ENCODE results near the gene CAB39.
A peak's percentile ranks its signal among the peaks of the same experiment; 100 is the strongest.

Gene CAB39

DNA sequence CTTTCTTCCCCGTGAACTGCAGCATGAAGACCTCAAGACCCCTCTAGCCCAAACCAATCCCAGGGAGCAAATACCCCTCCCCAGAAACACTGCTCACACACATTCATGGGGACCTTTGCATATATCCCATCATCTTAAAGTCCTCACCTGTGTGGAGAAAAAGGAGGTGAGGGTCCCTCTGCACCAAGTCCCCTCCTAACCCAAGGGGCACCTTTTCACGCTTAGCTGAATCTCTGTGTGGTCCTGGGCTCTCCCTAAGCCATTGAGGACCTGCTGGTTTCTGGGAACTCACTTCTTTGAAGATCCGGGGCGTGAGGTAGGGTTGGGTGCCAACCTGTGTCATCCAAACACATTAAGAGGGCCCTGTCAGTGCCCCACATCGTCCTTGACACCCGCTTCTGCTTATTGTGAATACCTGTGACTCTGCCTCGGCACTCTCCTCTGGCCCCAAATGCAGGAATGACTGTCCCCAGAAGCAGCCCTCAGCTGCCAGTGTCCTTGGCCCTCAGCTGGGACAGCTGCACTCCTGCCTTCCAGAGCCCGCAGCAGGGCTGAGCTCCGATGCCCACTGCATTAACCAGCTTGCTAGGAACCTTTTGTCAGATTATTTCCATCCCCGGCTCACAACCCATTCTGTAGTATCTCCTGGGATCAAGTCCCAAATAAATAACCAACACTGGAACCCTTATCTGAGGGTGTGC, 110.8 kb downstream of the CAB39 start:
- Histone ChIP-seq H2BK120ac (ENCODE audit: low read depth, low read length) (no peak overlapping the region), H2AK5ac (ENCODE audit: low read length) (no peak overlapping the region), H3K4ac (ENCODE audit: low read depth, low read length) (no peak overlapping the region), H3K27ac (ENCODE audit: low read depth, low read length) (no peak overlapping the region), H3K4me3 (ENCODE audit: low read length) (no peak overlapping the region), H3K56ac (ENCODE audit: low read length) (no peak overlapping the region), H3K79me1 (ENCODE audit: low read length) (no peaks in the 10 kb centered on the region), H3K9ac (ENCODE audit: low read length) (no peak overlapping the region), H3K18ac (ENCODE audit: low read length) (no peak overlapping the region), H4K5ac (ENCODE audit: low read length) (no peak overlapping the region), H2BK15ac (replicated peaks; ENCODE audit: low read depth) (no peak overlapping the region), H3K79me2 (ENCODE audit: control insufficient read depth, insufficient read depth, low read length) (no peaks in the 10 kb centered on the region), H4K8ac (ENCODE audit: low read depth, low read length) (no peak overlapping the region), H3K27me3 (ENCODE audit: insufficient read depth, low read length, poor library complexity) (no peaks in the 10 kb centered on the region), H3K4me1 (ENCODE audit: control insufficient read depth, low read depth, low read length) (no peaks in the 10 kb centered on the region), H3K36me3 (ENCODE audit: control insufficient read depth, insufficient read depth, low read length) (peaks cover 2% of the 10 kb centered on the region), H3K4me2 (ENCODE audit: low read length) (no peak overlapping the region), H2BK5ac (ENCODE audit: low read length) (no peak overlapping the region), H3K23ac (ENCODE audit: low read length) (no peak overlapping the region)
- no CpG with 5 or more reads among the region's 10 CpGs for WGBS (ENCODE audit: extremely low coverage, insufficient coverage, low lambda C conversion rate)
- DNase-seq = no peak

DNA sequence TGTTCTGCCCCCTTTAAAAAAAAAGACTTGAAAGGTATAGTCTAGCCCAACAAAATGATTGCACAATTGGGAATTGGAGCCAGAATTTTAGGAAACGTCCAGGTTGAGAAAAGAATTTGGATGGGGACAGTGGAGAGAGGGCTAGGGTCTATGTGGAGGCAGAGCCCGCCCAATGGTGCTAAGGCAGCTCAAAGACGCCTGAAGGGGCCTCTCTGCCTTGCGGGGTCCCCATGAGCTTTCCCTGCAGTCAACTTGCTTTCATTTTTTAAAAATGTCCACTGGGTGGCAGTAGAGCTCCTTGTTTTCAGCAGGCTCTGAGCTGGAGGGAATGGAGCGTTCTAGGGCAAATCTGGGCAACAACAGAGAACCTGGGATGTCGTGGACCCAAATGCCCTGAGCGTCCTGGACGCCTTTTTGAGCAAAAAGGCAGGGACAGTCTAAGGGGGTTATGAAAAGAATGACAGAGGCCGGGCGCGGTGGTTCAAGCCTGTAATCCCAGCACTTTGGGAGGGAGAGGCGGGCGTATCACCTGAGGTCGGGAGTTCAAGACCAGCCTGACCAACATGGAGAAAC, 111.8 kb downstream of the CAB39 start:
- no peaks in the 10 kb centered on the region for H3K27me3 ChIP-seq (ENCODE audit: insufficient read depth, low read length, poor library complexity)
- no CpG with 5 or more reads among the region's 14 CpGs for WGBS (ENCODE audit: extremely low coverage, insufficient coverage, low lambda C conversion rate)
- H4K5ac ChIP-seq (ENCODE audit: low read length) = no peak overlapping the region
- H2BK5ac ChIP-seq (ENCODE audit: low read length) = no peak overlapping the region
- H2BK15ac ChIP-seq (replicated peaks; ENCODE audit: low read depth) = no peak overlapping the region
- no peak overlapping the region for H3K23ac ChIP-seq (ENCODE audit: low read length)
- no peak overlapping the region for H2AK5ac ChIP-seq (ENCODE audit: low read length)
- H3K79me2 ChIP-seq (ENCODE audit: control insufficient read depth, insufficient read depth, low read length) = no peaks in the 10 kb centered on the region
- no peak overlapping the region for H2BK120ac ChIP-seq (ENCODE audit: low read depth, low read length)
- no peak overlapping the region for H3K4ac ChIP-seq (ENCODE audit: low read depth, low read length)
- no peaks in the 10 kb centered on the region for H3K4me1 ChIP-seq (ENCODE audit: control insufficient read depth, low read depth, low read length)
- H3K36me3 ChIP-seq (ENCODE audit: control insufficient read depth, insufficient read depth, low read length) = no peaks in the 10 kb centered on the region
- H3K4me2 ChIP-seq (ENCODE audit: low read length) = no peak overlapping the region
- no peaks in the 10 kb centered on the region for H3K79me1 ChIP-seq (ENCODE audit: low read length)
- H3K9ac ChIP-seq (ENCODE audit: low read length) = no peak overlapping the region
- no peak overlapping the region for H3K56ac ChIP-seq (ENCODE audit: low read length)
- H3K18ac ChIP-seq (ENCODE audit: low read length) = no peak overlapping the region
- H3K27ac ChIP-seq (ENCODE audit: low read depth, low read length) = no peak overlapping the region
- H3K4me3 ChIP-seq (ENCODE audit: low read length) = no peak overlapping the region
- peak; percentile 92 for DNase-seq
- no peak overlapping the region for H4K8ac ChIP-seq (ENCODE audit: low read depth, low read length)

GRCh38 chr2:230825354-230825753, 112.7 kb downstream of the CAB39 start:
- Histone ChIP-seq H3K79me2 (ENCODE audit: control insufficient read depth, insufficient read depth, low read length) (no peaks in the 10 kb centered on the region), H3K9ac (ENCODE audit: low read length) (no peak overlapping the region), H3K4ac (ENCODE audit: low read depth, low read length) (no peak overlapping the region), H4K5ac (ENCODE audit: low read length) (no peak overlapping the region), H3K27me3 (ENCODE audit: insufficient read depth, low read length, poor library complexity) (no peaks in the 10 kb centered on the region), H3K36me3 (ENCODE audit: control insufficient read depth, insufficient read depth, low read length) (no peaks in the 10 kb centered on the region), H2AK5ac (ENCODE audit: low read length) (no peak overlapping the region), H3K4me2 (ENCODE audit: low read length) (no peak overlapping the region), H2BK15ac (replicated peaks; ENCODE audit: low read depth) (no peak overlapping the region), H2BK120ac (ENCODE audit: low read depth, low read length) (no peak overlapping the region), H3K79me1 (ENCODE audit: low read length) (no peaks in the 10 kb centered on the region), H2BK5ac (ENCODE audit: low read length) (no peak overlapping the region), H3K56ac (ENCODE audit: low read length) (no peak overlapping the region), H3K18ac (ENCODE audit: low read length) (no peak overlapping the region), H3K27ac (ENCODE audit: low read depth, low read length) (no peak overlapping the region), H4K8ac (ENCODE audit: low read depth, low read length) (no peak overlapping the region), H3K23ac (ENCODE audit: low read length) (no peak overlapping the region), H3K4me3 (ENCODE audit: low read length) (no peak overlapping the region), H3K4me1 (ENCODE audit: control insufficient read depth, low read depth, low read length) (no peaks in the 10 kb centered on the region)
- WGBS (ENCODE audit: extremely low coverage, insufficient coverage, low lambda C conversion rate) = no CpG with 5 or more reads among the region's 1 CpG
- no peak for DNase-seq

- Histone ChIP-seq H3K4me2 (ENCODE audit: low read length) (no peak overlapping the region), H3K18ac (ENCODE audit: low read length) (no peak overlapping the region), H3K36me3 (ENCODE audit: control insufficient read depth, insufficient read depth, low read length) (no peaks in the 10 kb centered on the region), H3K79me2 (ENCODE audit: control insufficient read depth, insufficient read depth, low read length) (no peaks in the 10 kb centered on the region), H3K27me3 (ENCODE audit: insufficient read depth, low read length, poor library complexity) (no peaks in the 10 kb centered on the region), H4K5ac (ENCODE audit: low read length) (no peak overlapping the region), H3K9ac (ENCODE audit: low read length) (no peak overlapping the region), H3K4me3 (ENCODE audit: low read length) (no peak overlapping the region), H3K56ac (ENCODE audit: low read length) (no peak overlapping the region), H2AK5ac (ENCODE audit: low read length) (no peak overlapping the region), H2BK5ac (ENCODE audit: low read length) (no peak overlapping the region), H4K8ac (ENCODE audit: low read depth, low read length) (no peak overlapping the region), H2BK15ac (replicated peaks; ENCODE audit: low read depth) (no peak overlapping the region), H3K27ac (ENCODE audit: low read depth, low read length) (no peak overlapping the region), H3K4me1 (ENCODE audit: control insufficient read depth, low read depth, low read length) (no peaks in the 10 kb centered on the region), H3K79me1 (ENCODE audit: low read length) (no peaks in the 10 kb centered on the region), H3K23ac (ENCODE audit: low read length) (no peak overlapping the region), H3K4ac (ENCODE audit: low read depth, low read length) (no peak overlapping the region), H2BK120ac (ENCODE audit: low read depth, low read length) (no peak overlapping the region)
- WGBS (ENCODE audit: extremely low coverage, insufficient coverage, low lambda C conversion rate) = no CpG with 5 or more reads among the region's 36 CpGs
- no peak for DNase-seq
These were observed 115.2 kb downstream of the CAB39 start for GRCh38 chr2:230827774-230828271.

- Histone ChIP-seq H3K23ac (ENCODE audit: low read length) (no peak overlapping the region), H3K27ac (ENCODE audit: low read depth, low read length) (no peak overlapping the region), H3K4me3 (ENCODE audit: low read length) (no peak overlapping the region), H3K79me2 (ENCODE audit: control insufficient read depth, insufficient read depth, low read length) (no peaks in the 10 kb centered on the region), H3K4me2 (ENCODE audit: low read length) (no peak overlapping the region), H4K5ac (ENCODE audit: low read length) (no peak overlapping the region), H4K8ac (ENCODE audit: low read depth, low read length) (no peak overlapping the region), H3K27me3 (ENCODE audit: insufficient read depth, low read length, poor library complexity) (no peaks in the 10 kb centered on the region), H3K56ac (ENCODE audit: low read length) (no peak overlapping the region), H2AK5ac (ENCODE audit: low read length) (no peak overlapping the region), H2BK120ac (ENCODE audit: low read depth, low read length) (no peak overlapping the region), H3K4ac (ENCODE audit: low read depth, low read length) (no peak overlapping the region), H2BK15ac (replicated peaks; ENCODE audit: low read depth) (no peak overlapping the region), H2BK5ac (ENCODE audit: low read length) (no peak overlapping the region), H3K4me1 (ENCODE audit: control insufficient read depth, low read depth, low read length) (no peaks in the 10 kb centered on the region), H3K79me1 (ENCODE audit: low read length) (no peaks in the 10 kb centered on the region), H3K36me3 (ENCODE audit: control insufficient read depth, insufficient read depth, low read length) (no peaks in the 10 kb centered on the region), H3K18ac (ENCODE audit: low read length) (no peak overlapping the region), H3K9ac (ENCODE audit: low read length) (no peak overlapping the region)
- no CpG with 5 or more reads among the region's 61 CpGs for WGBS (ENCODE audit: extremely low coverage, insufficient coverage, low lambda C conversion rate)
- DNase-seq = no peak
These were observed 115.8 kb downstream of the CAB39 start for GRCh38 chr2:230828272-230828961.
